CD8-positive, alpha-beta memory T cell (primary cell): ENCODE measurements around the gene CDH23. TPM values are rescaled to one million over a fixed set of nuclear protein-coding genes. Genes with fewer than 3 reads are reported as not detected.

Source experiments
- CTCF ChIA-PET: fragments of 350-600 bp; sonication (Branson Sonifier 250); formaldehyde crosslinking; loops from one replicate; lab custom pipeline; 2021; ENCODE audit warnings: antibody characterized with exemption; lab: Charles Lee
- POLR2A ChIA-PET: fragments of 350-600 bp; sonication (Branson Sonifier 250); formaldehyde crosslinking; loops from one replicate; lab custom pipeline; 2021; ENCODE audit warnings: antibody characterized with exemption; lab: Charles Lee
- DNase-seq, 5 donors: peaks; one replicate each; pipeline versions ENCODE4 v3.0.0 to v3.0.0-alpha.2; 2020 to 2022; ENCODE audit warnings: mixed read lengths in 1 of 5
- H3K27ac ChIP-seq: one replicate; pipeline ENCODE4 v1.7.0; 2013; ENCODE audit warnings: low read depth, mild to moderate bottlenecking, low read length, moderate library complexity
- H3K27me3 ChIP-seq: 2 replicates; pipeline ENCODE4 v1.7.0; 2013; ENCODE audit warnings: low read length, mild to moderate bottlenecking; ENCODE audit not compliant: insufficient read depth, poor library complexity, severe bottlenecking
- H3K36me3 ChIP-seq: 2 replicates; pipeline ENCODE4 v1.7.0; 2013; ENCODE audit warnings: mild to moderate bottlenecking, low read length, moderate library complexity; ENCODE audit not compliant: insufficient read depth
- H3K4me1 ChIP-seq: 2 replicates; pipeline ENCODE4 v1.7.0; 2013; ENCODE audit warnings: mild to moderate bottlenecking, low read length, moderate library complexity; ENCODE audit not compliant: insufficient read depth
- H3K4me3 ChIP-seq: 2 replicates; pipeline ENCODE4 v1.7.0; 2013; ENCODE audit warnings: mild to moderate bottlenecking, low read length
- H3K9me3 ChIP-seq: 2 replicates; pipeline ENCODE4 v1.7.0; 2013; ENCODE audit warnings: mild to moderate bottlenecking, low read length
- H3K27ac Mint-ChIP-seq, 8 donors: one replicate each; pipeline ENCODE4 v1.8.0; 2020 to 2021; ENCODE audit warnings: mixed read lengths in 8 of 8, mild to moderate bottlenecking in 6 of 8, inconsistent platforms in 3 of 8, moderate library complexity in 3 of 8
- H3K27me3 Mint-ChIP-seq, 2 donors: one replicate each; pipeline ENCODE4 v1.8.0; 2020 to 2021; ENCODE audit warnings: mixed read lengths in 2 of 2, mild to moderate bottlenecking in 1 of 2, moderate library complexity in 1 of 2
- H3K36me3 Mint-ChIP-seq, 3 donors: one replicate each; pipeline ENCODE4 v1.8.0; 2020 to 2021; ENCODE audit warnings: mixed read lengths in 3 of 3, inconsistent platforms in 1 of 3, mild to moderate bottlenecking in 1 of 3
- H3K4me1 Mint-ChIP-seq, 3 donors: one replicate each; pipeline ENCODE4 v1.8.0; 2020 to 2021; ENCODE audit warnings: mixed read lengths in 3 of 3, inconsistent platforms in 1 of 3, mild to moderate bottlenecking in 1 of 3
- H3K4me3 Mint-ChIP-seq, 7 donors: one replicate each; pipeline ENCODE4 v1.8.0; 2020 to 2021; ENCODE audit warnings: mixed read lengths in 7 of 7, mild to moderate bottlenecking in 6 of 7, moderate library complexity in 4 of 7, inconsistent platforms in 2 of 7
- H3K9me3 Mint-ChIP-seq, 5 donors: one replicate each; pipeline ENCODE4 v1.8.0; 2020 to 2022; ENCODE audit warnings: mixed read lengths in 5 of 5, mild to moderate bottlenecking in 3 of 5, moderate library complexity in 2 of 5, inconsistent platforms in 1 of 5
- polyA plus RNA-seq: library from polyadenylated mRNA; unstranded; fragments of 300-500 nt; fragmentation: Illumina TruSeq; gene quantifications from one replicate; pipeline ENCODE4 v1.2.3, GENCODE V29; 2021
- total RNA-seq, 2 experiments: library from RNA; stranded (reverse); gene quantifications; one replicate each; pipeline ENCODE4 v1.2.3, GENCODE V29; 2021

The CDH23 gene
- total and polyA plus RNA-seq, 3 experiments from 2014 or later: 0.74 to 2.0 (median 0.78) TPM

DNA sequence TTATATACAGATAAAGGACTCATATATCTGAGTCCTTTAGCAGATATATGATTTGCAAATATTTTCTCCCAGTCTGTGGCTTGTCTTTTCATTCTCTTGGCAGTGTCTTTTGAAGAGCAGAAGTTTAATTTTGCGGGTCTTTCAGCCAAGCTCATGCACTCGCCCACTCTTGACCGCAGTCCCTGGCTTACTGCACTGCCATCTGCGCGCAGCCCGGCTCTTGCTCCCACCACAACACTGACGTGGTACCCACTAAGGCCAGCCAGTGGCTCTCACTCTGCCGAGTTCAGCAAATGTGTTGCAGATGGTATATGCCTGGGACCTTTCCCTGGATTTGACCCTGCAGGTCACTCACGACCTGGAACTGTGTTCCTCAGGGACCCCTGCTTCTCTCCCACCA, 74.3 kb downstream of the CDH23 start:
- no peaks in the 10 kb centered on the region for H3K4me1 ChIP-seq
- no peaks in the 10 kb centered on the region for H3K27me3 ChIP-seq
- CTCF ChIA-PET: no interaction called here
- no peak overlapping the region for H3K4me3 ChIP-seq
- no peak overlapping the region for H3K27ac Mint-ChIP-seq
- H3K36me3 Mint-ChIP-seq: no peaks in the 10 kb centered on the region
- no peak overlapping the region for H3K27ac ChIP-seq
- no peak for DNase-seq
- POLR2A ChIA-PET: no interaction called here
- no peaks in the 10 kb centered on the region for H3K36me3 ChIP-seq
- no peaks in the 10 kb centered on the region for H3K9me3 ChIP-seq
- peaks cover 7 to 15% of the 10 kb centered on the region in 2 donors for H3K27me3 Mint-ChIP-seq
- no peaks in the 10 kb centered on the region for H3K9me3 Mint-ChIP-seq
- no peaks in the 10 kb centered on the region for H3K4me1 Mint-ChIP-seq
- no peak overlapping the region for H3K4me3 Mint-ChIP-seq

- peaks cover 11 to 15% of the 10 kb centered on the region in 2 donors for H3K27me3 Mint-ChIP-seq
- no peak overlapping the region for H3K4me3 ChIP-seq
- H3K27ac Mint-ChIP-seq: no peak overlapping the region
- H3K9me3 Mint-ChIP-seq: no peaks in the 10 kb centered on the region
- H3K36me3 Mint-ChIP-seq: no peaks in the 10 kb centered on the region
- ChIA-PET POLR2A (no interaction called here), CTCF (no interaction called here)
- no peak overlapping the region for H3K27ac ChIP-seq
- no peak overlapping the region for H3K4me3 Mint-ChIP-seq
- H3K36me3 ChIP-seq: no peaks in the 10 kb centered on the region
- no peaks in the 10 kb centered on the region for H3K9me3 ChIP-seq
- H3K27me3 ChIP-seq: no peaks in the 10 kb centered on the region
- no peaks in the 10 kb centered on the region for H3K4me1 Mint-ChIP-seq
- H3K4me1 ChIP-seq: no peaks in the 10 kb centered on the region
- no peak for DNase-seq
Observed at GRCh38 chr10:71471957-71472365, 75.2 kb downstream of the CDH23 start.

DNA sequence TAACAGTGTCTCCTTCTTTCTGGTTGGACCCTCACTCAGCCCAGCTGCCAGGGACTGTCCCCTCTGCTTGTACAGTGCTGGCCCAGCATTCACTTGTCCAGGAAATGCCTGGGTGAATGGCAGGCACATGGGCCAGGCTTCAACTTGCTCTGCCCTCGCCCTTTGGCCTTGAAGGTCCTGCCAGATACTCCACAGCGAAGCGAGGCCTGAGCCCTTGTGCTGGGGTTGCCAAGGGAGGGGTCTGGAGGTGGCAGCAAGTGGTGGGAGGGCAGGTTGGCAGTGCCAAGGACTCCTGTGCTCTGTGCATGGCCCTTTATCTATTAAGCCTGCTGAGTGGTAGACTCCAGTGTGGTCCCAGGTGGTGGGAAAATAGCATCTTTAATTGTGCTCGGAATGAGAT, 75.7 kb downstream of the CDH23 start:
- Mint-ChIP-seq H3K9me3 (no peaks in the 10 kb centered on the region), H3K4me1 (no peaks in the 10 kb centered on the region), H3K27me3 (peaks cover 11 to 17% of the 10 kb centered on the region in 2 donors), H3K27ac (no peak overlapping the region), H3K36me3 (no peaks in the 10 kb centered on the region), H3K4me3 (no peak overlapping the region)
- CTCF ChIA-PET: no interaction called here
- DNase-seq: no peak
- H3K4me1 ChIP-seq: no peaks in the 10 kb centered on the region
- H3K9me3 ChIP-seq: no peaks in the 10 kb centered on the region
- H3K27me3 ChIP-seq: no peaks in the 10 kb centered on the region
- no peaks in the 10 kb centered on the region for H3K36me3 ChIP-seq
- H3K4me3 ChIP-seq: no peak overlapping the region
- POLR2A ChIA-PET: no interaction called here
- no peak overlapping the region for H3K27ac ChIP-seq

DNA sequence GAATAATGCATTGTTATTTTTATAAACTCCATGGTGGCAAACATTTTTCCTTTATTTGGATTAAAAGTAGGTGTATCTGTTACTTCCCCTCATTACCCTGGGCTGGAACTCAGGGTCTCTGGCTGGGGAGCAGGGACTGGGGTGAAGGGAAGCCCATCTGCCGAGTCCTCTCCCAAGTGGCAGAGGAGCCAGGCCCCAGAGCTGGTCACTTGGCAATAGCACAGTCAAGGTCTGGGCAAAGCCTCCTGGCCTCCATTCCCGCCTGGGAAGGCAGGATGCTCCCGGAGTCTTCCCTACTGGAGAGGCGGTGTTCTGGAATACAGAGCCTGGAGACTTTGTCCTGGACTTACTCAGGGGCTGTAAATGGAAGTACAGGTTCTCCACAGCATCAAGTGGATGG, 76.2 kb downstream of the CDH23 start:
- no peak for DNase-seq
- H3K9me3 Mint-ChIP-seq: no peaks in the 10 kb centered on the region
- Histone ChIP-seq H3K27ac (no peak overlapping the region), H3K27me3 (no peaks in the 10 kb centered on the region), H3K36me3 (no peaks in the 10 kb centered on the region), H3K9me3 (no peaks in the 10 kb centered on the region), H3K4me3 (no peak overlapping the region), H3K4me1 (no peaks in the 10 kb centered on the region)
- CTCF ChIA-PET: no interaction called here
- H3K27ac Mint-ChIP-seq: no peak overlapping the region
- peak overlapping the region in 1 of 7 donors; percentile 5 for H3K4me3 Mint-ChIP-seq
- no peaks in the 10 kb centered on the region for H3K4me1 Mint-ChIP-seq
- POLR2A ChIA-PET: no interaction called here
- no peaks in the 10 kb centered on the region for H3K36me3 Mint-ChIP-seq
- H3K27me3 Mint-ChIP-seq: peaks cover 11 to 21% of the 10 kb centered on the region in 2 donors

GRCh38 chr10:71473671-71474599, 77.2 kb downstream of the CDH23 start:
- Mint-ChIP-seq H3K9me3 (no peaks in the 10 kb centered on the region), H3K4me3 (no peak overlapping the region), H3K27ac (peak overlapping the region in 1 of 8 donors; percentile 11), H3K36me3 (no peaks in the 10 kb centered on the region), H3K4me1 (no peaks in the 10 kb centered on the region), H3K27me3 (peaks cover 11 to 24% of the 10 kb centered on the region in 2 donors)
- H3K9me3 ChIP-seq: no peaks in the 10 kb centered on the region
- H3K27me3 ChIP-seq: no peaks in the 10 kb centered on the region
- H3K4me1 ChIP-seq: no peaks in the 10 kb centered on the region
- ChIA-PET CTCF (interaction anchor here (0.8 kb wide), 1 partner anchor 11 kb away, joined by 3 read pairs; no protein-coding TSS in a partner anchor), POLR2A (no interaction called here)
- no peak overlapping the region for H3K4me3 ChIP-seq
- H3K36me3 ChIP-seq: no peaks in the 10 kb centered on the region
- no peak for DNase-seq
- no peak overlapping the region for H3K27ac ChIP-seq

DNA sequence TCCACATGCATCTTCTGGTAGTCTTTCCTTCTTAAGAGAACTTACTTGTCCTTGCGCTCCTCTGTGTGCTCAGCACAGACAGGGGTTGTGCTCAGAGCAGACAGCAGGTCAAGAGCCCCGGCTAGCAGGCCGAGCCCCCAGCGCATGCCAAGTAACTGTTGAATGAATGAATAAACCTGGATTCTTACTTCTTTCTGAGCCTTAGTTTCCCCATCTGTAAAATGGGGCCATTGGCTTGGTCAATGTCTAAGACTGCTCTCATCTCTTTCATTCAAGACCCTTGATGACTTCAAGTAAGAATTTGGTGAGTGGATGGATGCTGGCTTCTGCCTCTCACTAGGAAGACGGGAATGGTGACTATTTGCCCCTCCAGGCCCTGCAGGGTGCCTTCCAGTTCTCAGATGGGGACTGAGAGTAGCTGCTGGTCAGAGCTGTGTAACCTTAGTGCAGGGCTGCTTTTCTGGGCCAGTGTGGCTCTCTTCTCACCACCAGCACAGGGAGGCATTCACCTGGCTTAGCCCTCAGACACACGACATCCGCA, 78.1 kb downstream of the CDH23 start:
- CTCF ChIA-PET: no interaction called here
- Mint-ChIP-seq H3K9me3 (no peaks in the 10 kb centered on the region), H3K36me3 (no peaks in the 10 kb centered on the region), H3K27me3 (peaks cover 11 to 27% of the 10 kb centered on the region in 2 donors), H3K4me3 (no peak overlapping the region), H3K4me1 (no peaks in the 10 kb centered on the region), H3K27ac (no peak overlapping the region)
- H3K27me3 ChIP-seq: no peaks in the 10 kb centered on the region
- no peak overlapping the region for H3K27ac ChIP-seq
- H3K4me3 ChIP-seq: no peak overlapping the region
- H3K36me3 ChIP-seq: no peaks in the 10 kb centered on the region
- H3K9me3 ChIP-seq: no peaks in the 10 kb centered on the region
- POLR2A ChIA-PET: no interaction called here
- no peak for DNase-seq
- H3K4me1 ChIP-seq: no peaks in the 10 kb centered on the region

GRCh38 chr10:71475243-71475871, 78.6 kb downstream of the CDH23 start:
- no peak overlapping the region for H3K4me3 Mint-ChIP-seq
- no peaks in the 10 kb centered on the region for H3K36me3 Mint-ChIP-seq
- H3K9me3 Mint-ChIP-seq: no peaks in the 10 kb centered on the region
- Histone ChIP-seq H3K4me1 (no peaks in the 10 kb centered on the region), H3K27me3 (no peaks in the 10 kb centered on the region), H3K27ac (no peak overlapping the region), H3K4me3 (no peak overlapping the region), H3K9me3 (no peaks in the 10 kb centered on the region), H3K36me3 (no peaks in the 10 kb centered on the region)
- H3K27me3 Mint-ChIP-seq: peaks cover 14 to 29% of the 10 kb centered on the region in 2 donors
- CTCF ChIA-PET: no interaction called here
- POLR2A ChIA-PET: no interaction called here
- DNase-seq: no peak
- H3K27ac Mint-ChIP-seq: no peak overlapping the region
- H3K4me1 Mint-ChIP-seq: no peaks in the 10 kb centered on the region
